DOHH2 (cell line): Measurements from ENCODE around the gene WHAMM.
"Not testable (repeated sequence)": the region's sequence is repeated elsewhere in the genome, so short reads cannot be mapped to it uniquely, and the experiment has no call there.

Experiments
- H3F3A ChIP-seq: fragments of 200-600 bp; sonication (generic), shearing (Covaris generic); 2 replicates; pipeline ENCODE4 v1.6.0; 2016; ENCODE audit warnings: antibody characterized with exemption, mild to moderate bottlenecking; ENCODE audit not compliant: control insufficient read depth, insufficient read depth
- H3K27ac ChIP-seq: fragments of 200-600 bp; sonication (generic); 2 replicates; pipeline ENCODE4 v1.5.1; 2014; ENCODE audit warnings: low read depth, mild to moderate bottlenecking, low read length, moderate library complexity
- H3K27me3 ChIP-seq: fragments of 200-600 bp; sonication (generic); 2 replicates; pipeline ENCODE4 v1.6.1; 2014; ENCODE audit warnings: mild to moderate bottlenecking, low read length, mixed read lengths; ENCODE audit not compliant: control insufficient read depth
- H3K36me3 ChIP-seq: fragments of 200-600 bp; sonication (generic); 2 replicates; pipeline ENCODE4 v1.6.1; 2014; ENCODE audit warnings: mild to moderate bottlenecking, low read length, moderate library complexity, mixed read lengths; ENCODE audit not compliant: control insufficient read depth
- H3K4me1 ChIP-seq: fragments of 200-600 bp; sonication (generic); 2 replicates; pipeline ENCODE4 v1.6.1; 2014; ENCODE audit warnings: mild to moderate bottlenecking, low read length, mixed read lengths; ENCODE audit not compliant: control insufficient read depth
- H3K4me2 ChIP-seq: fragments of 200-600 bp; sonication (generic); 2 replicates; pipeline ENCODE4 v1.6.0; 2014; ENCODE audit warnings: mild to moderate bottlenecking, low read length, moderate library complexity
- H3K4me3 ChIP-seq: fragments of 200-600 bp; sonication (generic); 2 replicates; pipeline ENCODE4 v1.5.1; 2014; ENCODE audit warnings: mild to moderate bottlenecking, low read length, mixed read lengths
- H3K79me2 ChIP-seq: fragments of 200-600 bp; sonication (generic); 2 replicates; pipeline ENCODE4 v1.6.1; 2014; ENCODE audit warnings: mild to moderate bottlenecking, low read length, mixed read lengths; ENCODE audit not compliant: control insufficient read depth
- H3K9me2 ChIP-seq: fragments of 200-600 bp; sonication (generic); replicated peaks from 2 replicates; pipeline ENCODE4 v1.6.1; 2014; ENCODE audit warnings: mild to moderate bottlenecking, low read length, mixed read lengths; ENCODE audit not compliant: control insufficient read depth
- H3K9me3 ChIP-seq: fragments of 200-600 bp; sonication (generic); 2 replicates; pipeline ENCODE4 v1.6.1; 2014; ENCODE audit warnings: antibody characterized with exemption, low read length, mixed read lengths; ENCODE audit not compliant: control insufficient read depth, insufficient read depth
- H4K20me1 ChIP-seq: fragments of 200-600 bp; sonication (generic); 2 replicates; pipeline ENCODE4 v1.6.0; 2014; ENCODE audit warnings: low read depth, mild to moderate bottlenecking, antibody characterized with exemption, low read length, moderate library complexity; ENCODE audit not compliant: control insufficient read depth, insufficient read depth
- CTCF ChIP-seq: fragments of 200-600 bp; sonication (generic); IDR thresholded peaks from one replicate; pipeline ENCODE4 v1.5.1; 2014; ENCODE audit warnings: antibody characterized with exemption, mild to moderate bottlenecking, low read depth, low read length; ENCODE audit not compliant: poor library complexity, severe bottlenecking
- EZH2phosphoT487 ChIP-seq: fragments of 200-600 bp; sonication (generic); IDR thresholded peaks from 2 replicates; pipeline ENCODE4 v1.6.1; 2017; ENCODE audit warnings: borderline replicate concordance, mild to moderate bottlenecking, antibody characterized with exemption, low read length, moderate library complexity, mixed read lengths

WHAMM gene

GRCh38 chr15:82862886-82863285 is 53.5 kb downstream of the WHAMM start:
- TF ChIP-seq EZH2phosphoT487 = no peak
- no peak for TF ChIP-seq CTCF
- no peaks in the 10 kb centered on the region for H3K79me2 ChIP-seq

GRCh38 chr15:82864967-82865366 is 55.5 kb downstream of the WHAMM start:
- Histone ChIP-seq H3K4me1 (no peaks in the 10 kb centered on the region), H4K20me1 (no peaks in the 10 kb centered on the region), H3K36me3 (no peaks in the 10 kb centered on the region), H3K4me3 (no peak overlapping the region), H3F3A (no peaks in the 10 kb centered on the region), H3K4me2 (no peak overlapping the region), H3K9me2 (no peaks in the 10 kb centered on the region), H3K27me3 (peaks cover 9% of the 10 kb centered on the region; the same call in 1 of the 2 replicates), H3K9me3 (no peaks in the 10 kb centered on the region), H3K79me2 (no peaks in the 10 kb centered on the region), H3K27ac (no peak overlapping the region)
- TF ChIP-seq EZH2phosphoT487 = no peak
- TF ChIP-seq CTCF = no peak

More at GRCh38 chr15:82862886-82863285, 53.5 kb downstream of the WHAMM start:
- no peaks in the 10 kb centered on the region for H3K9me3 ChIP-seq
- H3K36me3 ChIP-seq = no peaks in the 10 kb centered on the region
- peaks cover 11% of the 10 kb centered on the region; the same call in 1 of the 2 replicates for H3K27me3 ChIP-seq
- no peak overlapping the region for H3K4me2 ChIP-seq
- H4K20me1 ChIP-seq = no peaks in the 10 kb centered on the region
- H3K27ac ChIP-seq = no peak overlapping the region
- no peak overlapping the region for H3K4me3 ChIP-seq
- no peaks in the 10 kb centered on the region for H3K4me1 ChIP-seq
- H3F3A ChIP-seq = no peaks in the 10 kb centered on the region
- H3K9me2 ChIP-seq = no peaks in the 10 kb centered on the region

- not testable (repeated sequence) for H3K36me3 ChIP-seq, H3K9me2 ChIP-seq, H3K4me1 ChIP-seq, H3K79me2 ChIP-seq, H3K27me3 ChIP-seq, H3F3A ChIP-seq, H3K4me3 ChIP-seq, H3K9me3 ChIP-seq, H3K4me2 ChIP-seq, H4K20me1 ChIP-seq, H3K27ac ChIP-seq
These were observed 56.2 kb downstream of the WHAMM start for GRCh38 chr15:82865581-82865980.

GRCh38 chr15:82865981-82866380 is 56.6 kb downstream of the WHAMM start:
- H3K9me2 ChIP-seq, H3K79me2 ChIP-seq, H3K27ac ChIP-seq, H3K4me1 ChIP-seq, H3K4me2 ChIP-seq, H3K36me3 ChIP-seq, H3F3A ChIP-seq, H4K20me1 ChIP-seq, H3K27me3 ChIP-seq, H3K9me3 ChIP-seq, H3K4me3 ChIP-seq: not testable (repeated sequence)
